ENCODE data around the gene ACAP3.

DNA sequence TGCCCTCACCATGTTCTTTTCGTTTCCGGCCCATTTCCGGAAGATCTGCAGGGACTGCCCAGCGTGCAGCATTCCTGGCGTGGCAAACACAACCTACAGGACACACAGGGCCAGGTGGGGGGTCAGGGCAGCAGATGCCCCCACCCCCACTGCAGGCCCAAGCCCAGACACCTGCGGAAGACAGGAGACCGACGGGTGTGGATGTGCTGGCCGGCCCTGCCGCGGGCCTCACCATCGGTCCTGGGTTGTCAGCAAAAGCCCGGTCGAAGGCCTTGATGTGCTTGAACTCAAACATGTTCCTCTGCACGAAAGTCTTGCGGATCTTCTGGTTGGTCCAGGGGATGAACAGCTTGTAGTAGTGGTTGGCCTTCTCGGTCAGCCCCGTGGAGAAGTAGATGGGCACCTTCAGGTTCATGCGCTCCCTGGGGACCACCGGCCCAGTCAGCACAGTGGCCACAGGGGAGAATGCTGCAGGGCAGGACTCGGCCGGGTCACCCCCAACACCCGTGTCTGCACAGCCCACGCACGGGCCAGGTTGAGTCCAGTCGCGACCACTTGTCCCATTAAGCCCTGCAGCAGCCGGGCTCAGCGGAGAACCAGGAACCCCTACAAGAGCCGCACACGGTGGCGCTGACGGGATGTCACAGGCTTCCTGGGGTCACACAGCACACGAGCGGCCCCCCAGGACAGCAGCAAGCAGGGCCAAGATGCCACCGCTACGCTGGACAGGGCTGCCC, 5.9 kb upstream of the ACAP3 start:
- TF ChIP-seq, protein P1, sequence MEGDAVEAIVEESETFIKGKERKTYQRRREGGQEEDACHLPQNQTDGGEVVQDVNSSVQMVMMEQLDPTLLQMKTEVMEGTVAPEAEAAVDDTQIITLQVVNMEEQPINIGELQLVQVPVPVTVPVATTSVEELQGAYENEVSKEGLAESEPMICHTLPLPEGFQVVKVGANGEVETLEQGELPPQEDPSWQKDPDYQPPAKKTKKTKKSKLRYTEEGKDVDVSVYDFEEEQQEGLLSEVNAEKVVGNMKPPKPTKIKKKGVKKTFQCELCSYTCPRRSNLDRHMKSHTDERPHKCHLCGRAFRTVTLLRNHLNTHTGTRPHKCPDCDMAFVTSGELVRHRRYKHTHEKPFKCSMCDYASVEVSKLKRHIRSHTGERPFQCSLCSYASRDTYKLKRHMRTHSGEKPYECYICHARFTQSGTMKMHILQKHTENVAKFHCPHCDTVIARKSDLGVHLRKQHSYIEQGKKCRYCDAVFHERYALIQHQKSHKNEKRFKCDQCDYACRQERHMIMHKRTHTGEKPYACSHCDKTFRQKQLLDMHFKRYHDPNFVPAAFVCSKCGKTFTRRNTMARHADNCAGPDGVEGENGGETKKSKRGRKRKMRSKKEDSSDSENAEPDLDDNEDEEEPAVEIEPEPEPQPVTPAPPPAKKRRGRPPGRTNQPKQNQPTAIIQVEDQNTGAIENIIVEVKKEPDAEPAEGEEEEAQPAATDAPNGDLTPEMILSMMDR (IDR thresholded peaks at IDR 0.05): no peak
- no peak for TF ChIP-seq POLR2A (IDR thresholded peaks at IDR 0.05)

Measured in Peyer's patch (tissue), 4 donors.